B cell (primary cell): ENCODE data around the gene RIC3. TPM values are rescaled to one million over a fixed set of nuclear protein-coding genes. Genes with fewer than 3 reads are reported as not detected.

Source experiments
- ATAC-seq: fragments of 200-7000 bp; cut with Tn5 transposase; one replicate; pipeline ENCODE4 v1.10.0; 2021; ENCODE audit warnings: low read depth, mild to moderate bottlenecking, moderate number of reproducible peaks, moderate library complexity
- CTCF ChIA-PET: fragments of 350-600 bp; sonication (Branson Sonifier 250); formaldehyde crosslinking; loops from one replicate; lab custom pipeline; 2021; ENCODE audit warnings: antibody characterized with exemption, inconsistent platforms; lab: Charles Lee
- POLR2A ChIA-PET: fragments of 350-600 bp; sonication (Branson Sonifier 250); formaldehyde crosslinking; loops from one replicate; lab custom pipeline; 2021; ENCODE audit warnings: antibody characterized with exemption; lab: Charles Lee
- DNase-seq: peaks from one replicate; pipeline ENCODE4 v3.0.0; 2013
- H2AFZ ChIP-seq: 2 replicates; pipeline ENCODE4 v1.6.1; 2012; ENCODE audit warnings: mild to moderate bottlenecking, low read depth, low read length; ENCODE audit not compliant: insufficient read depth, poor library complexity, severe bottlenecking
- H3K27ac ChIP-seq, 2 donors: 1 replicate in 1 of 2; 2 replicates in 1 of 2; pipeline ENCODE4 v1.5.1; 2012 to 2013; ENCODE audit warnings: low read length in 2 of 2, mild to moderate bottlenecking in 2 of 2, moderate library complexity in 1 of 2
- H3K27me3 ChIP-seq, 4 experiments: fragments of 200-600 bp in 1 of 4; sonication (generic) in 1 of 4; replicated peaks in 1 of 4; 1 replicate in 2 of 4; 2 replicates in 2 of 4; pipeline versions ENCODE4 v1.6.1 to v1.7.0; 2013 to 2016; ENCODE audit warnings: low read length in 3 of 4, mild to moderate bottlenecking in 2 of 4, mixed read lengths in 1 of 4, moderate library complexity in 1 of 4; ENCODE audit not compliant: insufficient read depth in 4 of 4, control insufficient read depth in 3 of 4; ENCODE audit errors: control extremely low read depth in 1 of 4
- H3K36me3 ChIP-seq, 2 experiments: replicated peaks in 1 of 2; 1 replicate in 1 of 2; 2 replicates in 1 of 2; pipeline versions ENCODE4 v1.6.1 to v1.7.1; 2013; ENCODE audit warnings: low read length in 1 of 2; ENCODE audit not compliant: insufficient read depth in 2 of 2, control insufficient read depth in 1 of 2; ENCODE audit errors: control extremely low read depth in 1 of 2, extremely low read depth in 1 of 2
- H3K4me1 ChIP-seq, 2 donors: fragments of 200-600 bp in 1 of 2; sonication (generic) in 1 of 2; 1 replicate in 1 of 2; 2 replicates in 1 of 2; pipeline versions ENCODE4 v1.5.1 to v1.6.1; 2013 to 2017; ENCODE audit warnings: low read length in 2 of 2; ENCODE audit not compliant: control insufficient read depth in 2 of 2, insufficient read depth in 2 of 2
- H3K4me2 ChIP-seq: replicated peaks from 2 replicates; pipeline ENCODE3; 2012; ENCODE audit warnings: mild to moderate bottlenecking, low read depth, low read length; ENCODE audit not compliant: poor library complexity, severe bottlenecking
- H3K4me3 ChIP-seq, 5 experiments: fragments of 200-600 bp in 1 of 5; sonication (generic) in 1 of 5; 1 replicate in 3 of 5; 2 replicates in 2 of 5; pipeline versions ENCODE4 v1.5.1 to v1.7.0; 2011 to 2016; ENCODE audit warnings: low read length in 4 of 5, mild to moderate bottlenecking in 4 of 5, low read depth in 2 of 5, control low read depth in 1 of 5, moderate library complexity in 1 of 5; ENCODE audit not compliant: insufficient read depth in 1 of 5; ENCODE audit errors: control extremely low read depth in 1 of 5, extremely low read depth in 1 of 5
- H3K79me2 ChIP-seq: fragments of 200-600 bp; sonication (generic); one replicate; pipeline ENCODE4 v1.6.0; 2016; ENCODE audit warnings: low read length; ENCODE audit not compliant: control insufficient read depth, insufficient read depth
- H3K9ac ChIP-seq: fragments of 200-600 bp; sonication (generic); 2 replicates; pipeline ENCODE4 v1.6.1; 2017; ENCODE audit warnings: mild to moderate bottlenecking, low read length, moderate library complexity
- H3K9me3 ChIP-seq, 3 donors: one replicate each; pipeline versions ENCODE4 v1.6.1 to v1.7.1; 2013; ENCODE audit warnings: low read length in 2 of 3; ENCODE audit not compliant: control insufficient read depth in 2 of 3, insufficient read depth in 1 of 3; ENCODE audit errors: control extremely low read depth in 1 of 3
- H4K20me1 ChIP-seq: 2 replicates; pipeline ENCODE4 v1.6.0; 2012; ENCODE audit warnings: mild to moderate bottlenecking, low read length; ENCODE audit not compliant: insufficient read depth, control insufficient read depth, poor library complexity, severe bottlenecking
- H3K27ac Mint-ChIP-seq: one replicate; pipeline ENCODE4 v1.8.0; 2021; ENCODE audit warnings: mixed read lengths
- H3K27me3 Mint-ChIP-seq: one replicate; pipeline ENCODE4 v1.8.0; 2021; ENCODE audit warnings: mixed read lengths
- H3K4me1 Mint-ChIP-seq: one replicate; pipeline ENCODE4 v1.8.0; 2021; ENCODE audit warnings: mixed read lengths
- H3K4me3 Mint-ChIP-seq: one replicate; pipeline ENCODE4 v1.8.0; 2021; ENCODE audit warnings: mixed read lengths
- H3K9me3 Mint-ChIP-seq: one replicate; pipeline ENCODE4 v1.8.0; 2022; ENCODE audit warnings: mixed read lengths; ENCODE audit not compliant: insufficient read depth
- CTCF ChIP-seq: fragments of 200-600 bp; IDR thresholded peaks from one replicate; pipeline ENCODE4 v1.8.0; 2022; ENCODE audit warnings: antibody characterized with exemption, mild to moderate bottlenecking
- EZH2 ChIP-seq: IDR thresholded peaks from 2 replicates; pipeline ENCODE4 v1.6.1; 2012; ENCODE audit warnings: borderline replicate concordance, low read depth, mild to moderate bottlenecking, moderate library complexity, low read length; ENCODE audit not compliant: insufficient read depth, poor library complexity, severe bottlenecking
- WGBS: methylation state at CpG from one replicate; pipeline ENCODE4 v1.1.5; 2013; ENCODE audit warnings: missing lambda C conversion rate; ENCODE audit not compliant: insufficient coverage; 5-methylcytosine and 5-hydroxymethylcytosine counted together
- intact Hi-C: fragments of 100-400 bp; cut with micrococcal nuclease; formaldehyde crosslinking; loops from one replicate; pipeline ENCODE4 v1.10.0; 2022
- polyA plus RNA-seq: library from polyadenylated mRNA; depleted of rRNA; stranded (reverse); fragments of >200 nt; gene quantifications from 2 replicates; pipeline ENCODE4 v1.2.3, GENCODE V29; 2012
- total RNA-seq, 2 donors: library from RNA; stranded (reverse); fragments of 120-200 nt in 1 of 2; gene quantifications; 1 replicate in 1 of 2; 2 replicates in 1 of 2; pipeline versions ENCODE4 v1.2.3 to v1.2.4, GENCODE V29; 2013 to 2022

Gene RIC3
- total and polyA plus RNA-seq, 2 donors (not counting 1 experiment from before 2014, with no cell fraction given): 62.4 to 74.6 TPM

DNA sequence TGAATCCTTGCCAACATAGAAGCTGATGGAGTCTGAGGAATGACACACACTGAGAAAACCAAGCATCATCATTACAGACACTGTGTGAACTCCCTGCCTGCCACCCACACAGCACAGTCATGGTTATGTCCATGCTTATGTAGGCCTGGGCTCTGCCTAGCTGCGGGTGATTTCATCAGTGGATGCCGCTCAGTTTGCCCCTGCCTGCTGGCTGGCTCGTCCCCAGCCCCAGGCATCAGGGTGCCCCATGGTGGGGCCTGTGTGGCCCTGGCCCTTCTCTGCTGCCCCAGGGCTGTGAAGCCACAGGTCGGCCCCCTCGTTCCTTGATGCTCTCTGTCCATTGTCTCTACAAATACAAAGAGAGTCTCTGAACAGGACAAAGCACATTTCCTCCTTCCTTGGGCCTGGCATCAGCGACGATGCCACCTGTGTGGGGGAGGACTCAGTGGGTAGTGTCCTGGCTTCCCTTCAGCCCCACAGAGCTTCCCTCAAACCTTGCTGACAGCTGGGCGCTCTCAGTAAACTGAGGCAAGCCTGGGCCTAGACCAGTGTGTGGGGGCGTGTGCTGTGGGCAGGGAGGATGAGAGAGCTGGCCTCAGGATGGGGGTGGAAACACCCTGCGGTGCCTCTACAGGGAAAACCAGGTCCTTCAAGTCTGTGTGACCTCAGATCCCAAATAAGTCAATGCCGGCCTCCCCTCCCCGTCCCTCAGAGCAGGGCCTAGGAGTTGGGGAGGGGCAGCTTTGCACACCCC lies 107.8 kb downstream of the RIC3 start:
- ATAC-seq: no peak
- H3K4me1 ChIP-seq: no peaks in the 10 kb centered on the region
- H3K27ac ChIP-seq: no peak overlapping the region
- TF ChIP-seq CTCF: no peak
- no peak for TF ChIP-seq EZH2
- ChIA-PET POLR2A (no interaction called here), CTCF (interaction anchor here (0.5 to 1.6 kb wide), 2 partner anchors 10 to 28 kb away, joined by 3 to 5 read pairs; no protein-coding TSS in a partner anchor)
- H3K4me2 ChIP-seq: no peak overlapping the region
- WGBS: 86% methylated on average over 10 of the region's 12 CpGs
- no peaks in the 10 kb centered on the region for H4K20me1 ChIP-seq
- no peak overlapping the region for H3K9ac ChIP-seq
- peaks cover 11% of the 10 kb centered on the region for H3K27me3 Mint-ChIP-seq
- no peak overlapping the region for H3K27ac Mint-ChIP-seq
- no peak for DNase-seq
- H3K4me3 Mint-ChIP-seq: no peak overlapping the region
- H3K36me3 ChIP-seq: no peaks in the 10 kb centered on the region
- no peaks in the 10 kb centered on the region for H3K9me3 ChIP-seq
- no peak overlapping the region for H2AFZ ChIP-seq
- no peaks in the 10 kb centered on the region for H3K27me3 ChIP-seq
- no peaks in the 10 kb centered on the region for H3K79me2 ChIP-seq
- H3K4me3 ChIP-seq: no peak overlapping the region
- intact Hi-C loops: no loop called here
- H3K9me3 Mint-ChIP-seq: no peaks in the 10 kb centered on the region
- no peaks in the 10 kb centered on the region for H3K4me1 Mint-ChIP-seq

- H3K4me3 Mint-ChIP-seq: no peak overlapping the region
- ChIA-PET POLR2A (no interaction called here), CTCF (interaction anchor here (1.6 kb wide), 1 partner anchor 27 kb away, joined by 5 read pairs; no protein-coding TSS in a partner anchor)
- H3K9ac ChIP-seq: no peak overlapping the region
- no peak for TF ChIP-seq EZH2
- TF ChIP-seq CTCF: no peak
- H3K9me3 ChIP-seq: no peaks in the 10 kb centered on the region
- H2AFZ ChIP-seq: no peak overlapping the region
- H3K36me3 ChIP-seq: no peaks in the 10 kb centered on the region
- no peak overlapping the region for H3K4me2 ChIP-seq
- H4K20me1 ChIP-seq: no peaks in the 10 kb centered on the region
- no peaks in the 10 kb centered on the region for H3K79me2 ChIP-seq
- no peak overlapping the region for H3K4me3 ChIP-seq
- H3K9me3 Mint-ChIP-seq: no peaks in the 10 kb centered on the region
- H3K27me3 ChIP-seq: no peaks in the 10 kb centered on the region
- ATAC-seq (no peak), DNase-seq (no peak)
- no peaks in the 10 kb centered on the region for H3K4me1 ChIP-seq
- H3K4me1 Mint-ChIP-seq: no peaks in the 10 kb centered on the region
- intact Hi-C loops: no loop called here
- H3K27me3 Mint-ChIP-seq: peaks cover 4% of the 10 kb centered on the region
- H3K27ac ChIP-seq: no peak overlapping the region
- no peak overlapping the region for H3K27ac Mint-ChIP-seq
- WGBS: 82% methylated on average over 3 of the region's 3 CpGs
Observed at GRCh38 chr11:8060146-8060719, 108.6 kb downstream of the RIC3 start.
